Measurements from ENCODE around the gene SFXN2. TPM values are rescaled to one million over a fixed set of nuclear protein-coding genes. Genes with fewer than 3 reads are reported as not detected.

SFXN2 gene
- total RNA-seq, 1 experiment from 2014 or later, result 12.9 TPM

DNA sequence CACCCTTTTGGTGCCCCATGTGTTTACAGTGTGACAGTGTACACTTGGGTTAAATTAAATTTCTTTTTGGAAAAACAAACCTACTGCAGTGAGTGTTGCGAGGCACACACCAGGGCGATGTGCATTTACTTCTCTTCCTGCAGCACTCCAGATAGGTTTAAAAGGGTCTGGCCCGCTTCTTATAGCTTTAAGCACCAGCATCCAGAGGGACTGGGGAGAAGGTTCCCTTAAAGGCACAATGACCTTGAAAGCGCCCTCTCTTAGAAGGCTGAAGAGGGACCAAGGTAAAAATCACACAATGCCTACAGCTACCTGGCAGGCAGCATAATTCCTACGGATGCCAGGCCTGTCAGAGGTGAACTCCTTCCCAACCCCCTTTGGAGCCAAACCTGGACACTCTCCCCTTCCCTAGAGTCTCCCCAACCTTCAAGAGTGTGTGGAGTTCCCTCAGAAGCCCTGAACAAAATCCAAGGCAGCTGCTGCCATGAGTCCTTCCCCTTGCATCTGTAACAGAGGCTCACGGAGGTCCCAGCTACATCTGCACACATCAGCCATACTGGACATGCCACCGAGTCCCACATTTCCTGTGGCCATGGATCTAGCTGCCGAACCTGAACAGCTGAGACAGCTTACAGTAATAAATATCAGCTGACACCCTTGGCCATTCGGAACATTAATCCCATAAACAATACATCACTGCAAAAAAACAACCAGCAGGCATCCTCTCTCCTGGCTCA lies 36.9 kb upstream of the SFXN2 start:
- TF ChIP-seq, protein P1, sequence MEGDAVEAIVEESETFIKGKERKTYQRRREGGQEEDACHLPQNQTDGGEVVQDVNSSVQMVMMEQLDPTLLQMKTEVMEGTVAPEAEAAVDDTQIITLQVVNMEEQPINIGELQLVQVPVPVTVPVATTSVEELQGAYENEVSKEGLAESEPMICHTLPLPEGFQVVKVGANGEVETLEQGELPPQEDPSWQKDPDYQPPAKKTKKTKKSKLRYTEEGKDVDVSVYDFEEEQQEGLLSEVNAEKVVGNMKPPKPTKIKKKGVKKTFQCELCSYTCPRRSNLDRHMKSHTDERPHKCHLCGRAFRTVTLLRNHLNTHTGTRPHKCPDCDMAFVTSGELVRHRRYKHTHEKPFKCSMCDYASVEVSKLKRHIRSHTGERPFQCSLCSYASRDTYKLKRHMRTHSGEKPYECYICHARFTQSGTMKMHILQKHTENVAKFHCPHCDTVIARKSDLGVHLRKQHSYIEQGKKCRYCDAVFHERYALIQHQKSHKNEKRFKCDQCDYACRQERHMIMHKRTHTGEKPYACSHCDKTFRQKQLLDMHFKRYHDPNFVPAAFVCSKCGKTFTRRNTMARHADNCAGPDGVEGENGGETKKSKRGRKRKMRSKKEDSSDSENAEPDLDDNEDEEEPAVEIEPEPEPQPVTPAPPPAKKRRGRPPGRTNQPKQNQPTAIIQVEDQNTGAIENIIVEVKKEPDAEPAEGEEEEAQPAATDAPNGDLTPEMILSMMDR (IDR thresholded peaks at IDR 0.05; ENCODE audit: unreplicated experiment), result no peak
- Mint-ChIP-seq H3K27me3 (ENCODE audit: insufficient read depth, unreplicated experiment) (no peaks in the 10 kb centered on the region), H3K9me3 (ENCODE audit: unreplicated experiment) (no peaks in the 10 kb centered on the region), H3K27ac (ENCODE audit: low read depth, unreplicated experiment) (no peak overlapping the region), H3K36me3 (ENCODE audit: insufficient read depth, unreplicated experiment) (peaks cover 12% of the 10 kb centered on the region), H3K4me1 (ENCODE audit: insufficient read depth, unreplicated experiment) (peaks cover 8% of the 10 kb centered on the region), H3K4me3 (ENCODE audit: unreplicated experiment) (no peak overlapping the region)
- no peak for DNase-seq (ENCODE audit: unreplicated experiment)
- CTCF ChIA-PET, result interaction anchor here (0.6 to 3.1 kb wide), 14 partner anchors 8 to 482 kb away, joined by 3 to 14 read pairs (median 3); partner anchors contain the start of gene ARL3
- intact Hi-C loops (cut with micrococcal nuclease), result loop anchor here (5.0 kb wide), 1 partner anchor 35 kb away; the partner anchor contains the start of genes ARL3 and SFXN2
- POLR2A ChIA-PET, result interaction anchor here (2.9 to 3.1 kb wide), 2 partner anchors 31 to 36 kb away, joined by 10 to 13 read pairs; partner anchors contain the start of gene ARL3
- no TSS peak for BruUV-seq (replicated peaks)

- POLR2A ChIA-PET, result interaction anchor here (1.1 to 3.1 kb wide), 3 partner anchors 32 to 36 kb away, joined by 4 to 13 read pairs (median 10); partner anchors contain the start of gene ARL3
- intact Hi-C loops (cut with micrococcal nuclease), result loop anchor here (5.0 kb wide), 1 partner anchor 34 kb away; the partner anchor contains the start of genes ARL3 and SFXN2
- Mint-ChIP-seq H3K4me1 (ENCODE audit: insufficient read depth, unreplicated experiment) (peaks cover 8% of the 10 kb centered on the region), H3K36me3 (ENCODE audit: insufficient read depth, unreplicated experiment) (peaks cover 12% of the 10 kb centered on the region), H3K9me3 (ENCODE audit: unreplicated experiment) (no peaks in the 10 kb centered on the region), H3K27me3 (ENCODE audit: insufficient read depth, unreplicated experiment) (no peaks in the 10 kb centered on the region), H3K4me3 (ENCODE audit: unreplicated experiment) (no peak overlapping the region), H3K27ac (ENCODE audit: low read depth, unreplicated experiment) (no peak overlapping the region)
- DNase-seq (ENCODE audit: unreplicated experiment), result no peak
- no TSS peak for BruUV-seq (replicated peaks)
- CTCF ChIA-PET, result interaction anchor here (0.6 to 3.1 kb wide), 15 partner anchors 8 to 481 kb away, joined by 3 to 14 read pairs (median 3); partner anchors contain the start of gene ARL3
- TF ChIP-seq, protein P1 (IDR thresholded peaks at IDR 0.05; ENCODE audit: unreplicated experiment), result no peak
These were observed 36.4 kb upstream of the SFXN2 start for GRCh38 chr10:102678068-102678400.

- Mint-ChIP-seq H3K27ac (ENCODE audit: low read depth, unreplicated experiment) (no peak overlapping the region), H3K4me1 (ENCODE audit: insufficient read depth, unreplicated experiment) (peaks cover 4% of the 10 kb centered on the region), H3K4me3 (ENCODE audit: unreplicated experiment) (no peak overlapping the region), H3K27me3 (ENCODE audit: insufficient read depth, unreplicated experiment) (no peaks in the 10 kb centered on the region), H3K9me3 (ENCODE audit: unreplicated experiment) (no peaks in the 10 kb centered on the region), H3K36me3 (ENCODE audit: insufficient read depth, unreplicated experiment) (peaks cover 12% of the 10 kb centered on the region)
- DNase-seq (ENCODE audit: unreplicated experiment), result peak; percentile 63
- POLR2A ChIA-PET, result interaction anchor here (0.5 to 3.1 kb wide), 6 partner anchors 32 to 434 kb away, joined by 3 to 13 read pairs (median 4); partner anchors contain the start of genes ARL3 and TRIM8
- CTCF ChIA-PET, result interaction anchor here (0.9 to 3.1 kb wide), 12 partner anchors 9 to 34 kb away, joined by 3 to 14 read pairs (median 5); partner anchors contain the start of gene ARL3
- intact Hi-C loops (cut with micrococcal nuclease), result loop anchor here (5.0 kb wide), 1 partner anchor 33 kb away; the partner anchor contains the start of genes ARL3 and SFXN2
- no TSS peak for BruUV-seq (replicated peaks)
- TF ChIP-seq, protein P1 (IDR thresholded peaks at IDR 0.05; ENCODE audit: unreplicated experiment), result peak; percentile 66
These were observed 35.6 kb upstream of the SFXN2 start for GRCh38 chr10:102678842-102679289.

DNA sequence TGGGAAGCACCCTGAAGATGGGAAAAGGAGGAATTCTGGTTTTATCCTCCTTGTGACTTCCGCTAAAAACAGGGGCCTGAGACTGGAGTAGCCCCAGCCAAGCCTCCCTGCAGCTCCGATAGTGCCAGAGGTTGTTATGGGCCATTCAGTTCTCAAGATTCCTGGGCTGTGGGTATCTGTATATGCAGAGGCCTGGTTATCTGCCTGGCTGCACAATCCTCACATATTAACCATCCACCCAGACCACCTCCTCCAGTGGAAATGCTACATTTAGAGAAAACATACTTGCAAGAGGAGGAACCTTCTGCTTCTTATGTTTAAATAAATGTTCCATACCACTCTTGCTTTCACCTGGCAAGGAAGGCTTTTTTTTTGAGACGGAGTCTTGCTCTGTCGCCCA lies 34.8 kb upstream of the SFXN2 start:
- no peaks in the 10 kb centered on the region for H3K4me1 Mint-ChIP-seq (ENCODE audit: insufficient read depth, unreplicated experiment)

More for the DNA sequence above, 34.8 kb upstream of the SFXN2 start:
- TF ChIP-seq, protein P1 (IDR thresholded peaks at IDR 0.05; ENCODE audit: unreplicated experiment), result no peak
- H3K27me3 Mint-ChIP-seq (ENCODE audit: insufficient read depth, unreplicated experiment), result no peaks in the 10 kb centered on the region
- ChIA-PET POLR2A (interaction anchor here (1.0 to 3.1 kb wide), 5 partner anchors 32 to 37 kb away, joined by 3 to 13 read pairs (median 3); partner anchors contain the start of genes ARL3 and TRIM8), CTCF (interaction anchor here (0.6 to 3.1 kb wide), 11 partner anchors 8 to 222 kb away, joined by 3 to 14 read pairs (median 6); partner anchors contain the start of gene ARL3)
- BruUV-seq (replicated peaks), result no TSS peak
- no peak overlapping the region for H3K4me3 Mint-ChIP-seq (ENCODE audit: unreplicated experiment)
- H3K9me3 Mint-ChIP-seq (ENCODE audit: unreplicated experiment), result no peaks in the 10 kb centered on the region
- no peak for DNase-seq (ENCODE audit: unreplicated experiment)
- peaks cover 12% of the 10 kb centered on the region for H3K36me3 Mint-ChIP-seq (ENCODE audit: insufficient read depth, unreplicated experiment)
- H3K27ac Mint-ChIP-seq (ENCODE audit: low read depth, unreplicated experiment), result no peak overlapping the region
- intact Hi-C loops (cut with micrococcal nuclease), result loop anchor here (5.0 kb wide), 1 partner anchor 33 kb away; the partner anchor contains the start of genes ARL3 and SFXN2
